Bone marrow (tissue), 2 donors: Measurements from ENCODE around the gene BMP15.

ENCODE experiments used
- DNase-seq, 2 donors: peaks; one replicate each; lab custom pipeline; 2025; lab: John Stamatoyannopoulos, UW

The BMP15 gene

GRCh38 chrX:50910685-50911176 is at the start of gene BMP15:
BMP15 (plus strand) TSS chrX:50910735; CDS start chrX:50910784, 49 bp downstream.
- DNase-seq, result no peak

- no peak for DNase-seq
Measured at GRCh38 chrX:50863471-50863870, 47.1 kb upstream of the BMP15 start.

GRCh38 chrX:50865311-50865710 is 45.2 kb upstream of the BMP15 start:
- no peak for DNase-seq

- no peak for DNase-seq
Measured at GRCh38 chrX:50871922-50872453, 38.5 kb upstream of the BMP15 start.

GRCh38 chrX:50874876-50875275 is 35.7 kb upstream of the BMP15 start:
- no peak for DNase-seq

GRCh38 chrX:50876551-50876950 is 34.0 kb upstream of the BMP15 start:
- DNase-seq, result no peak

GRCh38 chrX:50877310-50877709 is 33.2 kb upstream of the BMP15 start:
- no peak for DNase-seq

GRCh38 chrX:50881028-50881427 is 29.5 kb upstream of the BMP15 start:
- no peak for DNase-seq

GRCh38 chrX:50888884-50889283 is 21.7 kb upstream of the BMP15 start:
- no peak for DNase-seq

GRCh38 chrX:50889582-50889981 is 21.0 kb upstream of the BMP15 start:
- DNase-seq, result no peak

GRCh38 chrX:50893047-50893446 is 17.5 kb upstream of the BMP15 start:
- no peak for DNase-seq

GRCh38 chrX:50893466-50893865 is 17.1 kb upstream of the BMP15 start:
- no peak for DNase-seq

- DNase-seq, result no peak
Measured at GRCh38 chrX:50905334-50905733, 5.2 kb upstream of the BMP15 start.

GRCh38 chrX:50913520-50913919 is 3.0 kb downstream of the BMP15 start:
- DNase-seq, result no peak

- DNase-seq, result no peak
Measured at GRCh38 chrX:50920132-50920531, 9.6 kb downstream of the BMP15 start.

- DNase-seq, result no peak
Measured at GRCh38 chrX:50927127-50927526, 16.6 kb downstream of the BMP15 start.

GRCh38 chrX:50941638-50942037 is 31.1 kb downstream of the BMP15 start:
- DNase-seq, result no peak

GRCh38 chrX:50942471-50942870 is 31.9 kb downstream of the BMP15 start:
- no peak for DNase-seq

GRCh38 chrX:50952406-50952805 is 41.9 kb downstream of the BMP15 start:
- DNase-seq, result no peak

GRCh38 chrX:50953832-50954231 is 43.3 kb downstream of the BMP15 start:
- DNase-seq, result no peak

- DNase-seq, result no peak
Measured at GRCh38 chrX:50962156-50962555, 51.6 kb downstream of the BMP15 start.

GRCh38 chrX:50963842-50964241 is 53.3 kb downstream of the BMP15 start:
- DNase-seq, result no peak
